Fibroblast of pulmonary artery (primary cell): ENCODE measurements around the gene FGF19.

Experiments used
- DNase-seq: peaks from one replicate; pipeline ENCODE4 v3.0.0-alpha.2; 2010; ENCODE audit warnings: low read depth
- H3K4me3 ChIP-seq: replicated peaks from 2 replicates; pipeline ENCODE4 v1.5.1; 2011; ENCODE audit warnings: low read depth, mild to moderate bottlenecking, control low read depth, low read length, moderate library complexity
- CTCF ChIP-seq: IDR thresholded peaks from 2 replicates; pipeline ENCODE4 v1.5.1; 2011; ENCODE audit warnings: mild to moderate bottlenecking, control low read depth, low read length, inconsistent platforms; ENCODE audit errors: missing control alignments

Gene FGF19

DNA sequence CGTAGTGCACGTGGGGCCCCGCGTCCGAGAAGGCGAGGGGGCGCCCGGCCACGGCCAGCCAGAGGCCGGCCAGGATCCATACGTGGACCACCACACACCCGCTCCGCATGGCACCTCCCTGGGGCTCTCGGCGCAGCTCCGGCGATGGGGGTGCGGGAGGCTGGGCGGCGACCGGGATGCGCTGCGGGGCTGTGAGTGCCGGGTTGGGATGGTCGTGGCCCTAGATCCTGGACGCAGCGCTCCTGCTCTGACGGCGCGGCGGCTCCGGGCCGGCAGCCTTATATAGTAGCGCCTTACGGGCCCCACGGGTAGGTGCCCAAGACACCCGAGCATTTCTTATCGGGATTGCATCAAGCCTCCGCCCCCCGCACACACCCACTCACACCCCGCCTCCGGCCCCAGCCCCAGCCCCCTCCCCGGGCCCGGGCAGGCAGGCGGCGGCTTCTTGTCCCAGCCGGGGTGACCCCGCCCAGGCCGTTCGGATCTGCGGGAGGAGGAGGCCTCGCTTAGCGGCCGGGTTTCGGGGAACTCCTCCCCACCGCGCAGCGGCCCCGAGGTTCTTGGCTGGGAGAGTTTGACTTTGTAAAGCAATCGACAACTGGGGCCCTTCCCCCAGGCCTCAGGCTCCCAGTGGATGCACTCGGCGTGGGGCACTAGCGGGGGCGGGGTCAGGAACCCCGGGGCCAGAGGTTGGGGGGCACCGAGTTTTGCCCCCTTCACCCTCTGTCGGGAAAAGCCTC, at the start of gene FGF19:
Gene FGF19, minus strand, starts transcription at position 255 of the 740 bp plus-strand sequence. Its CDS starts 146 bp downstream, at position 109.
- TF ChIP-seq CTCF: no peak
- no peak for DNase-seq
- no peak within 1 kb of the TSS for H3K4me3 ChIP-seq

DNA sequence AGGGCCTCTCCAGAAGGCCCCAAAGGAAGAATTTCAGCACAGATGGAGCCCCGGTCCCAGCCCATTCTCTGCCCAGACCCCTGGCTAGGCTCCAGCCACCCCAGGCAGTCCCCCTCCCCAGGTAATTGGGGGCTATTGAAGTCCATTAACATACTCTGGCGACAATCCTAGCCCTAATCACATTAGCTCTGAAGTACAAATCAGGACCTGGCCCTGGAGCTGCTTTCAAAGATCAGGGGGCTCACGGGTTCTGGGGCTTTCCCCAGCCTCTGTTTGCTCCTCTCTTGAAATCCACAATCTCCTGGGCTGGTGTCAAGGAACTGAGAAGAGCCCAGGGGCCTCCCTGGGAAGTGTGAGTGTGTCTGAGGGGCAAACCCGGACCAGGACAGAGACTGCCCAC, 49.1 kb upstream of the FGF19 start:
- no peak for TF ChIP-seq CTCF
- DNase-seq: no peak
- no peak overlapping the region for H3K4me3 ChIP-seq

DNA sequence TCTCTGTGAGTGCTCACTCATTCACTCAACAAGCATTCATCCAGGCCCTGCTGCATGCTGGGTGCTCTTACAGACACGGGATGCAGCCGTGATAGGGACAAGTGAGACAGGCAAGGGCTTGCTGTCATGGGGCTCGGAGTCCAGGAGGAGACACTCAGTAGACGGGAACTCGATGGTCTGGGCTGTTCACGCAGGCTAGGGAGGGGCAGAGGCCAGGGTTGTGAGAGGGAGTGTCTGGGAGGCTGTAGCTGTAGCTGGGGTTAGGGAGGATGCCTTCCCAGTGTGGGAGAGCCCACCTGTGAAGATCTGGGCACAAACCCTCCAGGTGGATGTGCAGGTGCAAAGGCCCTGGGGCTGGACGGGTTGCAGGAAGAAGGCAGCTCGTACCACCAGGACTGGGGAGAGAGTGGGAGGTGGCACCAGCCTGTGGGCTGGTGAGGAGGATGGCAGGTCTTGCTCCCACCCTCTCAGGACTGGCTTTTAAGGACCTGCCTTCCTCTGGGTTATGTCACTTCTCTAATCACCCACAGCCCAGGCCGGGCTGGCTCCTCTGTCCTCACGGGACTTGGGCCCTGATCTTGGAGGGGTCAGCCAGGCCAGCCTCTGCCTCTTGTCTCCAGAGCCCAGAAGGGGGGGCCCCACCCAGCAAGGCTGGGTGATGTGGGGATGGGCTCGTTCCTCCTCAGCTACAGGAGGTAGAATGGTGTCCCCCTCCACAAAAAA, 47.2 kb upstream of the FGF19 start:
- no peak for DNase-seq
- no peak for TF ChIP-seq CTCF
- no peak overlapping the region for H3K4me3 ChIP-seq

DNA sequence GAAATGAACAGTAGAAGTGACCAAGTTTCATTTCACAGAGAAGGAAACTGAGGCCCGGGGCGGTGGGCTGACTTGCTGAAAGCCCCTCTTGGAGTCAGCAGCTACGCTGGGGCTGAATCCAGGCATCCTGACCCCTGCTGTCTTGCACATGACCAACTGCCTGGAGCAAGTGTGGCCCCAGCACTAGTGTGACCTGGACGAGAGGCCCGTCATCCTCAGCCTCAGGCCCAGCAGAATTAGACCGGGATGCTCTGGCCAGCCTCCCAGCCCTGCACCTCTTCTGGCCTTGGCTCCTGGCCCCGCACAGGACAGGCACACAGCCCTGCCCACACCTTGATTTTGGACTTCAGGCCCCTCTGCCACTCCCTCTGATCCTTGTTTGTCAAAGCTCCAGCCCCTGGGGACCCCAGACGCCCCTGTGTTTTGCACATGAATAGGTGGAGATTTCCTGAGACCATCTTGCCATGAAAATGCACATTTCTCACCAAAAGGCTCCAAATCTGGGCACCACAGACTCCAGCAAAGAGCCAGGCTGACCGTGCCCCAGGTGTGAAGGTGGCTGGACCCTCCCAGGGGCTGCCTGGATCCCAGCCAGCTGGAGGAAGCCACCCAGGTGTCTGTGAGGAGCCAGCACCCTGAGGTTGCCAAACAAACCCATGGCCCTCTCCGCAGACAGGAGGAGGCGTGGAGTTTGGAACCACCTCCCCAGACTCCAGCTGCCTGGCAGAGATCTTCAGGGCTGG, 46.5 kb upstream of the FGF19 start:
- no peak for TF ChIP-seq CTCF
- no peak overlapping the region for H3K4me3 ChIP-seq
- DNase-seq: no peak

DNA sequence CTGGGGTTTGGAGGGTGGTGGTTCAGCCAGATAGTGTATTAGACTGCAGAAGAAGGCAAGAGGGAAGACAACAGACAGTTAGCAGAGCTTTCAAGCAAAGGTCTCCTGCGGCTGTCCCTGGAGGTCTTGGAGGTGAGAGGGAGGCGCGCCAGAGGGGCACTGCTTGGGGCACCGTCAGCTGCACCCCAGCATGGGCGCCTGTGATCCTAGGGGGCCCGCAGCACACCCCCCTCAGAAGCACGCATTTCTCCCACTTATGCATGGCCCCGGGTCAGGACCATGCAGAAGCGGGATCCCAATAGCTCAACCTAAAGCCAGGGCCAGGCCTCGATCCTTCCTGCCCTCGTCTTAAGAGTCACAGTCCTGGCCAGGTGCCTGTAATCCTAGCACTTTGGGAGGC, 44.8 kb upstream of the FGF19 start:
- no peak overlapping the region for H3K4me3 ChIP-seq
- TF ChIP-seq CTCF: no peak
- DNase-seq: no peak

GRCh38 chr11:69746752-69747742, 43.2 kb upstream of the FGF19 start:
- no peak for DNase-seq
- no peak overlapping the region for H3K4me3 ChIP-seq

More at GRCh38 chr11:69746752-69747742, 43.2 kb upstream of the FGF19 start:
- no peak for TF ChIP-seq CTCF
